Nephron progenitor cell (in vitro differentiated cells): ENCODE measurements around the gene DMXL1.

ENCODE experiments used
- DNase-seq: peaks from one replicate; pipeline ENCODE4 v3.0.0; 2021
- H3K27ac Mint-ChIP-seq: 2 replicates; pipeline ENCODE4 v1.8.0; 2021; ENCODE audit warnings: mild to moderate bottlenecking, moderate library complexity, mixed read lengths
- H3K27me3 Mint-ChIP-seq: 2 replicates; pipeline ENCODE4 v1.8.0; 2021; ENCODE audit warnings: mild to moderate bottlenecking, low read depth, mixed read lengths; ENCODE audit not compliant: poor library complexity
- H3K36me3 Mint-ChIP-seq: 2 replicates; pipeline ENCODE4 v1.8.0; 2021; ENCODE audit warnings: low read depth, mixed read lengths
- H3K4me1 Mint-ChIP-seq: 2 replicates; pipeline ENCODE4 v1.8.0; 2021; ENCODE audit warnings: mixed read lengths
- H3K4me3 Mint-ChIP-seq: 2 replicates; pipeline ENCODE4 v1.8.0; 2021; ENCODE audit warnings: mild to moderate bottlenecking, moderate library complexity, mixed read lengths
- H3K9me3 Mint-ChIP-seq: 2 replicates; pipeline ENCODE4 v1.8.0; 2021; ENCODE audit warnings: mild to moderate bottlenecking, moderate library complexity, mixed read lengths
- CTCF ChIP-seq: fragments of 200-600 bp; sonication (generic); IDR thresholded peaks from 2 replicates; pipeline ENCODE4 v1.5.0; 2021; ENCODE audit warnings: antibody characterized with exemption

Gene DMXL1

GRCh38 chr5:119257613-119258012 is 186.7 kb downstream of the DMXL1 start:
- DNase-seq, result no peak
- Mint-ChIP-seq H3K27me3 (no peaks in the 10 kb centered on the region), H3K4me3 (no peak overlapping the region), H3K27ac (no peak overlapping the region), H3K9me3 (peaks cover 74% of the 10 kb centered on the region), H3K4me1 (no peaks in the 10 kb centered on the region), H3K36me3 (peaks cover 36% of the 10 kb centered on the region)
- no peak for TF ChIP-seq CTCF

- Mint-ChIP-seq H3K27me3 (no peaks in the 10 kb centered on the region), H3K4me3 (no peak overlapping the region), H3K9me3 (peaks cover 62% of the 10 kb centered on the region), H3K4me1 (peaks cover 3% of the 10 kb centered on the region), H3K27ac (no peak overlapping the region), H3K36me3 (peaks cover 11% of the 10 kb centered on the region)
- DNase-seq, result no peak
- no peak for TF ChIP-seq CTCF
Measured at GRCh38 chr5:119263639-119264038, 192.8 kb downstream of the DMXL1 start.

GRCh38 chr5:119264186-119264585 is 193.3 kb downstream of the DMXL1 start:
- Mint-ChIP-seq H3K27ac (no peak overlapping the region), H3K4me3 (no peak overlapping the region), H3K9me3 (peaks cover 57% of the 10 kb centered on the region), H3K4me1 (peaks cover 6% of the 10 kb centered on the region), H3K36me3 (peaks cover 8% of the 10 kb centered on the region), H3K27me3 (no peaks in the 10 kb centered on the region)
- no peak for TF ChIP-seq CTCF
- no peak for DNase-seq

- Mint-ChIP-seq H3K27me3 (peaks cover 3% of the 10 kb centered on the region), H3K9me3 (peaks cover 33% of the 10 kb centered on the region), H3K27ac (peak overlapping the region; percentile 41), H3K36me3 (peaks cover 7% of the 10 kb centered on the region), H3K4me1 (peaks cover 20% of the 10 kb centered on the region), H3K4me3 (peak overlapping the region; percentile 94)
- no peak for TF ChIP-seq CTCF
- peak; percentile 75 for DNase-seq
Measured at GRCh38 chr5:119267958-119268386, 197.1 kb downstream of the DMXL1 start.

GRCh38 chr5:119268387-119269060 is 197.6 kb downstream of the DMXL1 start:
- Mint-ChIP-seq H3K9me3 (peaks cover 28% of the 10 kb centered on the region), H3K27ac (peak overlapping the region; percentile 44), H3K4me3 (peak overlapping the region; percentile 94), H3K36me3 (peaks cover 7% of the 10 kb centered on the region), H3K27me3 (peaks cover 3% of the 10 kb centered on the region), H3K4me1 (peaks cover 25% of the 10 kb centered on the region)
- TF ChIP-seq CTCF, result no peak
- peak; percentile 97 for DNase-seq
